Stimulated activated CD8-positive, alpha-beta memory T cell treated with anti-CD3 and anti-CD28 coated beads, Interleukin-12 subunit alpha, Interleukin-12 subunit beta, amount 100 ng/mL, for 24 hours (primary cell): Measurements from ENCODE around the gene CHST11.

Source experiments
- DNase-seq: peaks from one replicate; pipeline ENCODE4 v3.0.0-alpha.2; 2020; ENCODE audit errors: extremely low read depth

The CHST11 gene

DNA sequence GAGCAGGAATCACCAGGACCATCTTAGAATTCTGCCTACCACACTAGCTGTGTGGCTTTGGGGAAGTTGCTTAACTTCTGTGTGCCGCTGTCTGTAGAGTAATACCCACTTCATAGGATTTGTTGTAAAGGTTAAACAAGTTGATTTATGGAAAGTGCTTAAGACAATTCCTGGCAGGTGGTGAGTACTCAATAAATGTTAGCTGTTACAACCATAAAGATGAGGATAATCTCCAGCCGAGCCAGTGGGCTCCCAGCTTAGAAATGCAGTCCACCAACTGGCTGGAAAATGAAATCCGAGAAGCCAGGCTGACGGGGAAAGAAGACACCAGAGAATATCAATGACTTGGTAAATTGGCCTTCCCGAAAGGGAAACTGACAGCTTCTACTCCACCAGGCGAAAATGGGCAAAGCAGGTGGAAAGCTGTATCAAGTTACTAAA lies 173.5 kb downstream of the CHST11 start:
- no peak for DNase-seq

DNA sequence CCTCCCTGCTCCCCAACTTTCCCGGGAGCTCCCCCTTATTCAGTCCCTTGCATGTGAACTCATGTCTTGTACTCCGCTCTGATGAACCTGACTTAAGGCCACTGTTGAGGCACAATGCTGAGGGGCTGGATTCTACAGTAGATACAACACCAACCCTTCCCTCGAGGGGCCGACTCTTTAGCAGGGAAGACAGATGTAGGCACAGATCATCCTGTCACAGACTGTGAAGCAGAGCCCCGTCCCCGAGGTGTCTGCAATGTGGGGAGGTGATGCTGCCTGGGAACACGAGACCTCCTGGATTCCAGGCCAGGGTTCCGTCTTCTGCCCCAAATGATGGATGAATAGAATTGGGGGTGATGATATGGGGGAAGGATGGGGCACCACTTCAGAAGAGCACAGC lies 175.1 kb downstream of the CHST11 start:
- no peak for DNase-seq

DNA sequence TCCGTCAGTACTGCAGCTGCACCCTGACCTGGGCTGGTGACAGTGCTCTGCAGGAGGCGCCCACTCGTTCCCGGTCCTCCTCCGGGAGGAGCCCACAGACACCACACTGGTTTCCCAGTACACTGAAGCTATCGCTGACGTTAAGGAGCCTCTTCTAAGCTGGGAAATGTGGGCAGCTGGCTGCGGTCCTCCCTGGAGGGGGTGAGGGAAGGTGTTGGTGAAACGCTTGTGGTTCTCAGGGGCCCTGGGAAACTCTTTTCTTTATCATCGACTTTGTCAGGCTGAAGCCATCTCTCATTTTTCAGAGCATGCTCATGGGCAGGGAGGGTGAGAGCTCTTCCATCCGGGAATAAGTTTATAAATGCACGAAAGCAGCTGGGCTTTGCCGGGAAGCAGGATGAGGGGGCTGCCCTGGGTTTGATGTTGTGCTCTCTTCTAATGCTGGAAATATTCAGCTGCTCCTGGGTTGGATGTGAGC lies 176.0 kb downstream of the CHST11 start:
- DNase-seq: no peak

DNA sequence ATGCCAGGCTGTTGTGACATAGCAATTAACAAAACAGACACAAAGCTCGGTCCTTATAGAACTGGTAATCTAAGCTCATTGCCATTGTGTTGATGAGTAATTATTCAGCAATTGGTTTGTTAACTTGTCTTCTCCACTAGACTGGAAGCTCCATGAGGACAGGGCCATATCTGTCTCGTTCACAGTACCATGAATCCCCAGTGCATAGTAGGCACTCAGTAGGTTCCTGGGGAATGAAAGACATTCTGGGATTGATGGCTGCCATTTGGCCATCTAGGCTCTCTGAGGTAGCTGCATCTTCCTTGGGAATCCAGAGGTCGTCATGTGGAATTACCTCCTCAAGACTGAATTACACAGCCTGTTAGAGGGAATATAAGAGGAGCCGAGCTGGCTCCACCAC lies 177.3 kb downstream of the CHST11 start:
- no peak for DNase-seq

DNA sequence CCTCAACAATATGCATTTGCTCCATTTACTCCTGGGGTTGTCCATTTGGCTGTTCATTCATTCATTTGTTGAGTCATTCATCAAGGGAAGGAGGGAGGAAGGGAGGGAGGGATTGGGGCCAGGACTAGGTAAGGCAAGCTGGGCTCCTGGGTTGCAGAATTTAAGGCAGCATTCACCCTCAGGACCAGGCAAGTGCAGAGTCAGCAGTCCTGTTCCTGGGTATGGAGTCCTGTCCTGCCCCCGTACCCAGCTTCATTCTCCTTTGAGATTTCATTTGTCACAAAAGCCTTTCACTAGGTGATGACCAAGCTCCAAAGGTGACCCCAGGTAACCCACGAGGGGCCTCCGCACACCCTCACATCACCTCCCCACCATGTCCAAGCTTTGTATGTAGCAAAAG lies 178.1 kb downstream of the CHST11 start:
- no peak for DNase-seq

DNA sequence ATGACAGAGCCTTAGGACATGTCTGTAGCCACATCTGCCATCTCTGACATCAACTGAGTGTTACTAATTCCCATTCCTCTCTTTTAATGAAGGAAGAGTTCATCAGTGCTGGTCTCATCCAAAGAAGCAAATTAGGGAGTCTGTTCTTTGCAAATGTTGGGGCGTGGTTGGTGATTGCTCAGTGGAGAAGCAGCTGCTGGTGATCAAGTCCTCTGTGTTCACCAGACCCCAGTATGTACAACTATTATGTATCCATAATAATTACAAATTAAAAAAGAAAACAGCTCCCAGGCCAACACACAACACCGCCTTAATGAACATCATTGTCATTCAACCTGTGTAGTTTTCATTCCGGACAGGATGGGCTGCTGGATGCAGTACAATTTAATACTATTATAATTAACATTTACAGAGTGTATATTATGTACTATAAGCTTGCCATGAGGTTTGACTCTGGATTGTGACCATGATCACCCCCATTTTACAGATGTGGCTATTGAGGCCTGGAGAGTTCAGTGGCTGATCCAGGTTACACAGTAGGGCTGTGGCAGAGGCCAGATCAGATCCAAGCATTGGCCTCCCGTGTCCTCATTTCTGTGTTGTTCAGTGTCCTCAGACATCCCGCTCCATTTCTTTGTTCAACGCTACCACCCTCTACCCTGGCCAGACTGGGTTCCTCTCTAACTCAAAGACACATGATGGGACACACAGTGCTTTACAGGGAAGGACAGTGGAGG lies 179.0 kb downstream of the CHST11 start:
- DNase-seq: no peak

DNA sequence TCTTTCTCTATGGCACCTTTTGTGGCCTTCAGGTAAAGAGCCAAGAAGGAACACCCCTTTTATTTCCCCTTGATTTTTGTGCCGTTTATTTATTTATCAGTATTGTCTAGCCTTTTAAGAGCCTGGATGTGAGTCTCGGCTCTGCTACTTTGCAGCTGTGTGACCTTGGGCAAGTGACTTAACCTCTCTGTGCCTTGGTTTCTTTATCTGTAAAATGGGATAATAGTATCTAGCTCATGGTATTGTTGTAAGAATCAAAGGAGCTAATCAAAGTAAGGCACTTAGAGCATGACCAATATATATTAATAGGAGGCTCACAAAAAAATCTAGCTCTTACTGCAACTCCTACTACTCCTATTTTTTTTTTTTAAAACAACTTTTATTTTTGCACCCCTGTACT lies 179.7 kb downstream of the CHST11 start:
- DNase-seq: no peak

DNA sequence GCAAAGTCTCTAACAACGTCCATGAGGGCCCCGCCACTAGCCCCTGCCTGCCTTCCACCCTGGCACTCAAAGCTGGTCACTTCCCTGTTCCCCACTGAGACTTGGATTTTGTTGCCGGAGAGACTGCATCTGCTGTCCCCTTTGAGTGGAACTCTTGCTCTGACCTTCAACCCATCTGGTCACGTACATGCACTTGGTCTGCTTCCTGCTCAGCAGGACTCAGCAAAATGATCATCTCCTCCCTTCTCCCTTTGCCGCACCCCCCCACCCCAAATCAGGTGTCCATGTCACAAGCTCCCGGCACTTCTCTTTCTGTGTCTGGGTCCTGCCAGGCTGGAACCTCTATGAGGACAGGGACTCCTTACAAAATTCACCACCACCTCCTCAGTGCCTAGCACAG lies 180.9 kb downstream of the CHST11 start:
- no peak for DNase-seq

DNA sequence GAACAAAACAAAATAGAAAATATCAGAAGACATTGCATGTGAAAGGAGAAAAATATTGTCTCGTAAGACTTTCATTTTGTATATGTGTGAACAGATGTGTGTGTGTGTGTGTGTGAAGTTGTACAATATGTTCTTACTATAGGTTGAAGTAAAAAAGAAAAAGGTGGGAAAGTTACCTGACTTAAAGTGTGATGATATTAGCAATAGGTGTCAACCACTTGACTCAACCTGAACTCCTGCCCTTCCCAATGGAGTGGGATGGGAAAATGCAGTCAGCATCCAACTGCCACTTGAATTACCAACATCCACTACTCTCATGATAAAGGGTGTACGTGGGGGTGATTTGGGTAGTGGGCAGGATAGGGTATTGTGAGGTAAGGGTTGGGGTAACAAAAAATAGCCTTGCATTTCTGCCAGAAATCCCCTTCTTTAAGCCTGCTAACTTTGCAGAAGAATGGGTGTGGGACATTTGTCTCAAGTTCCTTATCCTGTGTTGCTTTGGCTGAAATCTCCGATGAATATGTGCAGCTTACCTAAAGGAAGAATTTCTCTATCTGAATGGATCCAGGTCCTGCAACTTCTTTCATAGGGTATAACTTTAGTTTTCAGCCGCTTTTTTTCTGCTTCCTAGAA lies 181.6 kb downstream of the CHST11 start:
- no peak for DNase-seq

DNA sequence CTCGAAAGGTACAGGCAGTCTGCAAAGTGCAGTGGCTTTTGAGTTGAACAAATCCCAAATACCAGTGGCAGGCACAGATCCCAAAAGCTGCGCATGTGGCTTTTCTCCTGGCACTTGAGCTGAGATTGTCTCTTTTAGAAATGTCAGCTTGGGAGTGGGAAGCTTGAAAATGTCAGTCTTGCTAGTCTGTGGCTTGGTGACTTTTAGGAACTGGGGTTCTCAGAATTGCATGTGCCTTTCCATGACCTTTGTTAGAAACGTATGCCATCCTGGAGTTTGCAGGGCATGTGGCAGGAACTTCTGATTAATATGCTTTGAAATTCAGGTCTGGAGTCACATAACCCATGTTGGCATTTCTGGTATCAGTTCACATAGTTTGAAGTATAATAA lies 182.1 kb downstream of the CHST11 start:
- no peak for DNase-seq

DNA sequence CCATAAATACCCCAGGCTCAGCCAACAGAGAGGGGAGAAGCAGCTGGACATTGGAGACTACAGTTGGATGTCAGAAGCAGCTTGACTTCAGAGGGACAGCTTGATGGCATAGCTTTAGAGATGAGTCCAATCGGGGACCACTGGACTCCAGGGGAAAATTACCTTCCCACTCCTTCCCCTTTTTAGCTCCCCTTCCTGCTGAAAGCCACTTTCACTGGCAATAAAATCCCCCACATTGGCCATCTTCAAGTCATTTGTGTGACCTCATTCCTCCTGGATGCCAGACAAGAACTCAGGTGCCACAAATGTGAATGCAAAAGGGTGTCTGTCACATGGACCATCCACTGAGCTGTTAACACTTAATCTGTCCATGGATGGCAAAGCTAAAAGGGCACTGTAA lies 184.2 kb downstream of the CHST11 start:
- no peak for DNase-seq

DNA sequence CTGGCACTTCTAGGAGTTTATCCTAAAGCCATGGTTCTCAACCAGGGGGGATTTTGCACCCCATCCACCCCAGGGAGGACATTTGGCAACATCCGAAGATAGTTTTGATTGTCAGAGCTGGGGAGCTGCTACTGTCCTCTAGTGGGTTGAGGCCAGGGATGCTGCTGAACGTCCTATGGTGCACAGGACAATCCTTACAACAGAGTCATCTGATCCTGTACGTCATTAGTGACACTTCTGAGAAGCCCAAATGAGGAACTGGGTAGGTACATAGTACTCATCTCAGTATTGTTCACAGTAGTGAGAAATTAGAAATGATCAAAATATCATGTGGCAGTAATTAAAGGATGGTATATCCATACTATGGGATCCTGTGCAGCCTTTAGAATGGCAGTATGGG lies 185.1 kb downstream of the CHST11 start:
- DNase-seq: no peak

DNA sequence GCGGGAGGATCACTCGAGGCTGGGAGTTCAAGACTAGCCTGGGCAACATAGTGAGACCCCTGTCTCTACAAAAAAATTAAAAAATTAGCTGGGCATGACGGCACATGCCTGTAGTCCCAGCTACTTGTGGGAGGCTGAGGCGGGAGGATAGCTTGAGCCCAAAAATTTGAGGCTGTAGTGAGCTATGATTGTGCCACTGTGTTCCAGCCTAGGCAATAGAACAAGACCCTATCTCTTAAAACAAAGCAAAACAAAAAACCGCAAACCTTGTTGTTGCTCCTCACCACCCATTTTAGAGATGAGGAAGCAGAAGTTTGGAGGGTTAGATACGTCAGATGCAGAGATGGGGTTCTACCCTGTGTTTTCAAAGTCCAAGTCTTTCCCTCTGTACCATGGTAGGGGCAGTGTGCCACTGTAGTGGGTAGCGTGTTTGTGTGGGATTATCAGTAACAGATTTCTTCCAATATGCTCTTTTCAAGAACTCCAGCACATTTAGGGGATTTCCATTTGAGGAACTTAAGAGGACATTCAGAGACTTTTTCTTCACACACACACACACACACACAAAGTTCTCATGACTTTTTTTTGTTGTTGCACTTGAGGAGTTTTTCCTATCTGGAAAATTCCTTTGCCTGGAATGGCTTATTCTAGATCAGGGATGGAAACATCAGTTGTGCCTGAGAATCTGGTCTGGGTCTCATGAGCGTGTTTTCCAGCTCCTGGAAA lies 186.5 kb downstream of the CHST11 start:
- DNase-seq: no peak

DNA sequence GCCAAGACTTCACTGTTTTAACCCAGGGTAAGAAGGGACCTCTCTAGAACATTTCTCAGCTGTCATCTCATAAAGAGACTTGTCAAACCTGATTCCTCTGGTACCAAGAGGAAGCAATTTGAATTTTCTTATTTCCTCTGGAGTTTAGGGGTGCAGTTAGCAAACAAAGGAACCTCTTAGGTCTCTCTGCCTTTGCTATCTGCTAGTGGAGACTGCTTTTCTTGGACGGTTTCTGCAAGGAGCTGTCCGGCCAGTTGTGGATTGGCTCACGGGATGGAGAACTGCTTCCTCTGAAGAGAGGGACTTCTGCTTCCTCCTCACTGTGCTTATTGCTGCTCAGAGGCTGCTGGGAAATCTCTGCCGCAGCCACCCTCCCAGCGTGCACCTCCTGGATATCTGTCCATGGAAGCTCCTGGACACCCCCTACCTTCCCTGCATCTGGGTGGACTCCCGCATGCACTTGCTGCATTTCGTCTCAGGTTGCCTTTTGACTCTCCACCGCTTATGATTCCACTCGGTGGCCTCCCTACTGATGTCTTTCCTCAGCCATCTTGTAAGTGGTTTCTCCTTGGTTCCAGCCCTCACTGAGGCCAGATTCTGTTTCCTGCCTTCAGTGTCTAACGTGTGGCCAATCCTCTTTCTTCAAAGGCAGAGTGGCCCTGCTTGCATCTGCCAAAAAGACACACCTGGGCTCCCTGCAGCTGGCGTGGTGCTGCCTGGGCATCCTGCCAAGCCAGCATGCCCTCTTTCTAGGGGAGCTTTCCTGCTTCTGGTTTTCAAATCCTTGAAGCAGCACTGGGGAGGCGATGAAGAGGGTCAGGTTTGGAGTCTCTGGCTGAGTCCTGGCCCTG lies 187.3 kb downstream of the CHST11 start:
- no peak for DNase-seq

DNA sequence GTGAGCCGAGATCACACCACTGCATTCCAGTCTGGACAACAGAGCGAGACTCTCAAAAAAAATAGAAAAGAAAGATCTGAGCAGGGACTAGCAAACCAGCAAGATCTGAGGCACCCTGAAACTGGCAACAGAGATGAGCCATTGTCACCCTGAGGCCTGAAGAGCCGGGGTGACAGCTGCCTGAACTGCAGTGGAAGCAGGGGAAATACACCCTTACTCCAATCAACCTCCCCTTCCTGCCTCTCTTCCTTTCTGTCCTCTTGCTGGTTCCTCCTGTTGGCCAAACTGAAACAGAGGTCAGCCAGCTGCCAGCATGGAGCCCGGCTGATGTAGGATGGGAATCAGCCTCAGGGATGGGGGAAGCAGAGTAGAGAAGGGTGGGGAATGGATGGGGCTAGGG lies 192.0 kb downstream of the CHST11 start:
- DNase-seq: no peak

DNA sequence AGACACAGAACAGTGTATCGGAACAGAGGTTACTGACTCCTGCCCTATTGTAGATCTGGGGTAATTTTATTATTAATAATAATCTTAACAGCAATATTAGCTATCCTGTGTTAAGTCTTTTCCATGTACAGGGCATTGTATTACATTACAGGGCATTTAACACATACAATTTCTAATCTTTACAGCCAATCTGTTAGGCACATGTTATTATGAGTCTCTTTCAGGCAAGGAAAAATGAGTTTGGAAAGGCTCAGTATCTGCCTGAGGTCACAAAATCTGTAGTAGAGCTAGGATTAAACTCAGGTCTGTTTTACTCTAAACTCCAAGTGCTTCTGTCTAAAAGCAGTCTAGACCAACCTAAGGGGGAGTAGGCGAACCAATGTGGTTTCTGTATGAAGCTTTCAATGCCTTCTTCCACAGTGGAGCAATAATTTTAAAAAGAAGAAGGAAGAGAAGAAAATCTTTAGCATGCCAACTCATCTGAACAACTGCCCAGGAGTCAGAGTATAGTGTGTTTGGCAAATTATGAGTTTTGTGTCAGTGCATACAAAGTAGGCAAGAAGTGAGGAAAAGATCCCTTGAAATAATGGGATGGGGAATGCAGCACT lies 192.6 kb downstream of the CHST11 start:
- no peak for DNase-seq

DNA sequence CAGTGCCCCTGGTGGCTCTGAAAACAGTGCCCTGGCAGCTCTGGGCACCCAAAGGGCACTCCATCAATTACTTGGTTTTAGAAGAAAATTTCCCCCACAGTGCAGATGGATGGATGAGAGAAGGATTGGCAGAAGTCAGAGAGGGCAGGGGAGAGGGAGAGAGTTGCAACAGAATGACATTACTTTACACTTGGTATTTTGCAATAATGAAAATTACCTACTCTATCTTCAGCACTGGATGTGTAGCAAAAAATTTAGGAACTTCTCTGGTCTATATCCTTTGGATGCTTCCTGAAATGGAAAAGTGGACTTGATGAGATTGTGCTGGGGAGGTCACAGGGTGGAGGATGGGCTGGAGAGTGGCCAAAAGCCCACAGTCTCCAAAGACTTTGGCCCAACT lies 193.2 kb downstream of the CHST11 start:
- no peak for DNase-seq

DNA sequence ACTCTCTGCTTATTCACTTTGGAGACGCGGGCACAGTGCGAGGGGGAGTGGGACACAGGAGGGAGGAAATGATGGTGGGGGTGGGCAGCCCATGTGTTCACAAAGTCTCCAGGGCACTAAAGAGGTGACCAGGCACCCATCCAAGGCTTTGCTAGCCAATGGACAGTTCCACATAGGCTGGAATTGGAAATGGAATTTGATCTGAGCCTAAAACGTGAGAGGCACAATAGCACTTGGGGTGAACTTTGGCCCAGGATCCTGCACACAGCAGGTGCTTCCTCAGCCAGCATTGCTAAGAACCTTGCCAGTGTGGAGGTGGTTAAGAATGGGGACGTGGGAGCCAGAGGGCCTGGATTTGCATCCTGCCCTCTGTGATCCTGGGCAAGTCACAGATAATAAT lies 193.8 kb downstream of the CHST11 start:
- DNase-seq: no peak

DNA sequence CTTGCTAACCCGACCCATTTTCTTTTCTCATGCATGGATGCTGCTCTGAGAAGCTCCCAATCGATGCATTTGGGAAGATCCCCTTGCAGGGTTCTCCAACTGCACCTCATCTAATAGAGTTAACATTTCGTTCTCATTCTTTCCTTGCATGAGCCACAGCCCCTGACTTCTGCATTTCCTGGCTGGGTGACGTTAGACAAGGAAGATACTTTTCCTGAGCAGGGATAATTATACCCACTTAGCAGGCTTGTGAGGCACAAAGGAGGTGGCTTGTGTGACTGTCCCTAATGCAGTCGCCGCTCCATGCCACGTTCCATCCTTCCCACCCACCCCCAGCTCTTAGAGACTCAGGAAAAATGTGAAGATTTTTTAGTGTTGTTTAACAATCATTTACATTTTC lies 195.1 kb downstream of the CHST11 start:
- no peak for DNase-seq

DNA sequence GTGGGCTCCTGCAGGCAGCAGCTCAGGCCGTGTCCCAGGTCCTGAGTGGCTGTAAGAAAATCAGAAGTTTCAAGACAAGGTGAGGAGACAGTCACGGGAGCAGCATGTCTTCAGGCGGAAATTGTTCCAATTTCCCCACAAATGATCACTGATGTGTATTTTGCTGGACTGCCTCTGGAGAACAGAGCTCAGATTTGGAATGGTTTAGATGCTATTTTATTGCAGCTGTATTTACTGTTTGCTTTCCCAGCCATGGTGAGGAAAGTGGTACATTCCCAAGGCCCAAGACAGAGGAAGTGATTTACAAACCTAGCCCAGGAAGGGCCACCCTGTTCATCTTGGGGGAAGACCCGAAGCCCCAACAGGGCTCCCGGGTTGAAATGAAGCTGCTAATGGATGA lies 195.6 kb downstream of the CHST11 start:
- no peak for DNase-seq

DNA sequence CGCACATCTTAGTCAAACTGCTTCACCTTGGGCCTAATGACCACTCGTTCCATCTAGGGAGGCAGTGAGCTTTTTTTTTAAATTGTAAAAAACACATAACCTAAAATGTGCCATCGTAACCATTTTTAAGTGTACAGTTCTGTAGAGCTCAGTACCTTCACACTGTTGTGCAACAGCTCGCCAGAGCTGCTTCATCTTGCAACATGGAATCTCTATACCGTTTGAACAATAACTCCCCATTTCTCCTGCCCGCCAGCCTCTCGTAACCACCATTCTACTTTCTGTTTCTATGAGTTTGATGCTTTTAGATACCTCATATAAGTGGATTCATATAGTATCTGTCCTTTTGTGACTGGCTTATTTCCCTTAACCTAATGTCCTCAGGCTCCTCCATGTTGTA lies 196.2 kb downstream of the CHST11 start:
- DNase-seq: no peak
